Endodermal cell (in vitro differentiated cells): Measurements from ENCODE around the gene IKZF4. TPM values are rescaled to one million over a fixed set of nuclear protein-coding genes. Genes with fewer than 3 reads are reported as not detected.

Experiments
- DNase-seq: peaks from one replicate; pipeline ENCODE4 v3.0.0-alpha.2; 2017
- H3K27ac ChIP-seq: 2 replicates; pipeline ENCODE4 v1.5.1; 2013; ENCODE audit warnings: mild to moderate bottlenecking, low read depth, low read length, moderate library complexity
- H3K27me3 ChIP-seq: 2 replicates; pipeline ENCODE4 v1.6.1; 2013; ENCODE audit warnings: mild to moderate bottlenecking, low read length, moderate library complexity; ENCODE audit not compliant: insufficient read depth, control insufficient read depth, poor library complexity, severe bottlenecking
- H3K36me3 ChIP-seq: 2 replicates; pipeline ENCODE4 v1.7.0; 2013; ENCODE audit warnings: mild to moderate bottlenecking, low read length, moderate library complexity; ENCODE audit not compliant: control insufficient read depth, insufficient read depth
- H3K4me1 ChIP-seq: one replicate; pipeline ENCODE4 v1.7.0; 2013; ENCODE audit warnings: low read length; ENCODE audit not compliant: control insufficient read depth, insufficient read depth
- H3K4me3 ChIP-seq: 2 replicates; pipeline ENCODE4 v1.5.1; 2013; ENCODE audit warnings: mild to moderate bottlenecking, low read length, moderate library complexity
- H3K9ac ChIP-seq: 2 replicates; pipeline ENCODE4 v1.6.1; 2013; ENCODE audit warnings: mild to moderate bottlenecking, low read length, moderate library complexity; ENCODE audit not compliant: poor library complexity, severe bottlenecking; ENCODE audit errors: extremely low read depth
- H3K9me3 ChIP-seq: 2 replicates; pipeline ENCODE4 v1.6.1; 2013; ENCODE audit warnings: mild to moderate bottlenecking, low read length, moderate library complexity; ENCODE audit not compliant: control insufficient read depth
- H3K27ac Mint-ChIP-seq: 2 replicates; pipeline ENCODE4 v1.8.0; 2020; ENCODE audit warnings: mixed read lengths
- H3K27me3 Mint-ChIP-seq: 2 replicates; pipeline ENCODE4 v1.8.0; 2021; ENCODE audit warnings: mild to moderate bottlenecking, mixed read lengths; ENCODE audit not compliant: insufficient read depth
- H3K36me3 Mint-ChIP-seq: 2 replicates; pipeline ENCODE4 v1.8.0; 2020; ENCODE audit warnings: low read depth, mixed read lengths
- H3K4me1 Mint-ChIP-seq: 2 replicates; pipeline ENCODE4 v1.8.0; 2020; ENCODE audit warnings: mixed read lengths
- H3K4me3 Mint-ChIP-seq: 2 replicates; pipeline ENCODE4 v1.8.0; 2020; ENCODE audit warnings: mild to moderate bottlenecking, moderate library complexity, mixed read lengths
- H3K9me3 Mint-ChIP-seq: 2 replicates; pipeline ENCODE4 v1.8.0; 2020; ENCODE audit warnings: mild to moderate bottlenecking, mixed read lengths
- WGBS, 2 experiments: methylation state at CpG; one replicate each; pipeline versions ENCODE4 v1.1.5 to v1.1.7; 2013; ENCODE audit warnings: missing lambda C conversion rate in 2 of 2, mixed read lengths in 1 of 2; ENCODE audit not compliant: insufficient coverage in 1 of 2, insufficient read length in 1 of 2; 5-methylcytosine and 5-hydroxymethylcytosine counted together
- total RNA-seq, 2 donors: library from RNA; stranded (reverse); fragmentation: NEBNext Ultra II Directional in 1 of 2; extraction: Animal tissue kit (Norgen Biotek cat#: 25700) in 1 of 2; gene quantifications; 2 replicates in 1 of 2; 3 replicates in 1 of 2; pipeline ENCODE4 v1.2.1, GENCODE V29; 2021
- TF ChIP-seq, protein P1 (sequence below): fragments of 200-600 bp; sonication (generic); conservative IDR thresholded peaks from 2 replicates; pipeline ENCODE4 v1.5.0; 2021; ENCODE audit warnings: antibody characterized with exemption, mild to moderate bottlenecking

Gene IKZF4
- total RNA-seq, 2 donors from 2014 or later = 9.8 to 10.2 TPM

DNA sequence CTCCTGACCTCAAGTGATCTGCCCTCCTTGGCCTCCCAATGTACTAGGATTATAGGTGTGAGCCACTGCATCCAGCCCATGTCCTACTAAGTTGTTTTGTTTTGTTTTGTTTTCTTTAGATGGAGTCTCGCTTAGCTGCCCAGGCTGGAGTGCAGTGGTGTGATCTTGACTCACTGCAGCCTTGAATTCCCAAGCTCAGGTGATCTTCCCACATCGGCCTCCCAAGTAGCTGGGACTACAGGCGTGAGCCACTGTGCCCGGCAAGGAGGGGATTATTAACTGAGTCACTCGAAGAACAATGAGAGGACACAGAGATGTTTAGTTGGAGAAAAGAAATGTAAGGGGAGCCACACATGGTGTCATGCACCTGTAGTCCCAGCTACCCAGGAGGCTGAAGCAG lies 41.1 kb downstream of the IKZF4 start:
- H3K27ac Mint-ChIP-seq = peak overlapping the region; percentile 24
- Histone ChIP-seq H3K9ac (no peak overlapping the region), H3K9me3 (no peaks in the 10 kb centered on the region), H3K27ac (no peak overlapping the region), H3K27me3 (no peaks in the 10 kb centered on the region), H3K36me3 (no peaks in the 10 kb centered on the region), H3K4me3 (no peak overlapping the region), H3K4me1 (no peaks in the 10 kb centered on the region)
- H3K4me3 Mint-ChIP-seq = no peak overlapping the region
- 42 to 72% methylated on average over 2 to 5 of the region's 5 CpGs for WGBS, 2 experiments
- H3K4me1 Mint-ChIP-seq = no peaks in the 10 kb centered on the region
- TF ChIP-seq, protein P1, sequence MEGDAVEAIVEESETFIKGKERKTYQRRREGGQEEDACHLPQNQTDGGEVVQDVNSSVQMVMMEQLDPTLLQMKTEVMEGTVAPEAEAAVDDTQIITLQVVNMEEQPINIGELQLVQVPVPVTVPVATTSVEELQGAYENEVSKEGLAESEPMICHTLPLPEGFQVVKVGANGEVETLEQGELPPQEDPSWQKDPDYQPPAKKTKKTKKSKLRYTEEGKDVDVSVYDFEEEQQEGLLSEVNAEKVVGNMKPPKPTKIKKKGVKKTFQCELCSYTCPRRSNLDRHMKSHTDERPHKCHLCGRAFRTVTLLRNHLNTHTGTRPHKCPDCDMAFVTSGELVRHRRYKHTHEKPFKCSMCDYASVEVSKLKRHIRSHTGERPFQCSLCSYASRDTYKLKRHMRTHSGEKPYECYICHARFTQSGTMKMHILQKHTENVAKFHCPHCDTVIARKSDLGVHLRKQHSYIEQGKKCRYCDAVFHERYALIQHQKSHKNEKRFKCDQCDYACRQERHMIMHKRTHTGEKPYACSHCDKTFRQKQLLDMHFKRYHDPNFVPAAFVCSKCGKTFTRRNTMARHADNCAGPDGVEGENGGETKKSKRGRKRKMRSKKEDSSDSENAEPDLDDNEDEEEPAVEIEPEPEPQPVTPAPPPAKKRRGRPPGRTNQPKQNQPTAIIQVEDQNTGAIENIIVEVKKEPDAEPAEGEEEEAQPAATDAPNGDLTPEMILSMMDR = no peak
- H3K9me3 Mint-ChIP-seq = no peaks in the 10 kb centered on the region
- no peaks in the 10 kb centered on the region for H3K36me3 Mint-ChIP-seq
- H3K27me3 Mint-ChIP-seq = no peaks in the 10 kb centered on the region
- no peak for DNase-seq

GRCh38 chr12:56062996-56063395 lies 42.2 kb downstream of the IKZF4 start:
- H3K27me3 ChIP-seq = no peaks in the 10 kb centered on the region
- no peaks in the 10 kb centered on the region for H3K9me3 ChIP-seq
- no peaks in the 10 kb centered on the region for H3K36me3 ChIP-seq
- no peak overlapping the region for H3K4me3 ChIP-seq
- Mint-ChIP-seq H3K27ac (no peak overlapping the region), H3K36me3 (no peaks in the 10 kb centered on the region), H3K9me3 (no peaks in the 10 kb centered on the region), H3K27me3 (no peaks in the 10 kb centered on the region), H3K4me3 (no peak overlapping the region), H3K4me1 (no peaks in the 10 kb centered on the region)
- H3K27ac ChIP-seq = no peak overlapping the region
- no peak for DNase-seq
- TF ChIP-seq, protein P1 = no peak
- H3K9ac ChIP-seq = no peak overlapping the region
- H3K4me1 ChIP-seq = no peaks in the 10 kb centered on the region

- Histone ChIP-seq H3K9ac (no peak overlapping the region), H3K36me3 (no peaks in the 10 kb centered on the region), H3K9me3 (no peaks in the 10 kb centered on the region), H3K4me1 (no peaks in the 10 kb centered on the region), H3K27me3 (no peaks in the 10 kb centered on the region), H3K27ac (no peak overlapping the region), H3K4me3 (no peak overlapping the region)
- Mint-ChIP-seq H3K4me1 (no peaks in the 10 kb centered on the region), H3K9me3 (peaks cover 4% of the 10 kb centered on the region), H3K27me3 (no peaks in the 10 kb centered on the region), H3K36me3 (no peaks in the 10 kb centered on the region), H3K27ac (no peak overlapping the region), H3K4me3 (no peak overlapping the region)
- TF ChIP-seq, protein P1 = no peak
- WGBS, 2 experiments = 80 to 94% methylated on average over 4 of the region's 4 CpGs
- DNase-seq = no peak
These were observed 50.8 kb downstream of the IKZF4 start for GRCh38 chr12:56071648-56072047.
